H1 (cell line): Measurements from ENCODE around the gene RGS5. TPM values are rescaled to one million over a fixed set of nuclear protein-coding genes. Genes with fewer than 3 reads are reported as not detected.

Source experiments
- NRF1 ChIP-seq: IDR thresholded peaks from 2 replicates; pipeline ENCODE4 v1.6.1; 2011; ENCODE audit warnings: mild to moderate bottlenecking, low read depth, low read length, improper control_type of control experiment
- SIX5 ChIP-seq: IDR thresholded peaks from 2 replicates; pipeline ENCODE4 v1.6.1; 2011; ENCODE audit warnings: mild to moderate bottlenecking, low read depth, low read length
- SP4 ChIP-seq: IDR thresholded peaks from 2 replicates; pipeline ENCODE4 v1.6.1; 2012; ENCODE audit warnings: low read length, inconsistent platforms
- polyA plus RNA-seq, 7 experiments: library from polyadenylated mRNA; depleted of rRNA in 3 of 7; stranded (reverse) in 5 of 7; unstranded in 2 of 7; fragments of >200 nt in 5 of 7; fragments of 200-250 nt in 2 of 7; gene quantifications; 1 replicate in 5 of 7; 2 replicates in 1 of 7; 4 replicates in 1 of 7; pipeline versions ENCODE4 v1.2.1 to v1.2.3, GENCODE V29; 2011 to 2013; ENCODE audit warnings: missing spikeins in 2 of 7, mixed read lengths in 2 of 7
- total RNA-seq: library from RNA; stranded (reverse); fragmentation: NEBNext Ultra II Directional; extraction: Animal tissue kit (Norgen Biotek cat#: 25700); gene quantifications from 2 replicates; pipeline ENCODE4 v1.2.1, GENCODE V29; 2021
- TF ChIP-seq, protein P1 (sequence below): IDR thresholded peaks from 2 replicates; pipeline ENCODE4 v1.6.1; 2011; ENCODE audit warnings: low read length, improper control_type of control experiment

RGS5 gene
- total and polyA plus RNA-seq, 2 of the 8 experiments (the other 6 are each of a cell fraction or from before 2014, with no cell fraction given) = 75.5 to 103 TPM

DNA sequence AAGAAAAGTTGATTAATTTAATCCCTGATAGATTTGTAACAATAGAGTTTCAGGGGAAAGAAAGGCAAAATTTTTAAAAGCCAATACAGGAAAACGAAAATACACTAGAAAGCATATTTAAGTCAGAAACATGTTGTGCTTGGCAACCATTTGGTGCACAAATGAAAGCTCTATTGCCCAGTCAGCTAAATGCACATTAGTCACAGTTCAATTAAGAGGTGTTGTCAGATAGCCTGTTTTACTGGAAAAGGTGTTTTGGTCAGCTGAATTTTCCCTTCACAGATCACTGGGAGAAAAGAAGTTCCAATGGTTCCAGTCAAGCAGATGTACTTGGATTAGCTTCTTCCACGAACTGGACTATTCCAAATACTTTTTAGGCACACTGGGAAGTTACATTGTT is 108.1 kb downstream of the RGS5 start (continued):
- TF ChIP-seq, protein P1, sequence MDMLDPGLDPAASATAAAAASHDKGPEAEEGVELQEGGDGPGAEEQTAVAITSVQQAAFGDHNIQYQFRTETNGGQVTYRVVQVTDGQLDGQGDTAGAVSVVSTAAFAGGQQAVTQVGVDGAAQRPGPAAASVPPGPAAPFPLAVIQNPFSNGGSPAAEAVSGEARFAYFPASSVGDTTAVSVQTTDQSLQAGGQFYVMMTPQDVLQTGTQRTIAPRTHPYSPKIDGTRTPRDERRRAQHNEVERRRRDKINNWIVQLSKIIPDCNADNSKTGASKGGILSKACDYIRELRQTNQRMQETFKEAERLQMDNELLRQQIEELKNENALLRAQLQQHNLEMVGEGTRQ = no peak
- TF ChIP-seq SIX5 (no peak), SP4 (no peak), NRF1 (no peak)
